IMR-90 (cell line): ENCODE data around the gene PPM1H. TPM values are rescaled to one million over a fixed set of nuclear protein-coding genes. Genes with fewer than 3 reads are reported as not detected.

ENCODE experiments used
- ATAC-seq: fragments of 200-7000 bp; cut with Tn5 transposase; 2 replicates; pipeline ENCODE4 v1.9.1; 2020; ENCODE audit warnings: low read depth, mild to moderate bottlenecking, moderate library complexity
- BruUV-seq: library from RNA; stranded (reverse); fragments of 400-500 nt; replicated peaks from 2 replicates; lab custom pipeline; 2021; lab: Mats Ljungman, UMichigan
- CTCF ChIA-PET: fragments of 300-600 bp; formaldehyde crosslinking; extraction: SDS; loops from one replicate; lab custom pipeline; 2021; ENCODE audit warnings: antibody characterized with exemption; lab: Yijun Ruan, JAX
- POLR2A ChIA-PET: fragments of 300-600 bp; sonication (Branson Sonifier 250); formaldehyde crosslinking; loops from one replicate; lab custom pipeline; 2022; ENCODE audit warnings: antibody characterized with exemption; ENCODE audit not compliant: unreplicated experiment; lab: Charles Lee
- DNase-seq: peaks from one replicate; pipeline ENCODE4 v3.0.0; 2013
- H2AFZ ChIP-seq: replicated peaks from 2 replicates; pipeline ENCODE3; 2013; ENCODE audit warnings: low read length, mild to moderate bottlenecking; ENCODE audit not compliant: poor library complexity
- H2AK5ac ChIP-seq: 2 replicates; pipeline ENCODE4 v1.6.1; 2013; ENCODE audit warnings: low read depth, low read length, inconsistent platforms
- H2AK9ac ChIP-seq: replicated peaks from 2 replicates; pipeline ENCODE3; 2013; ENCODE audit warnings: mild to moderate bottlenecking, low read depth, low read length, moderate library complexity; ENCODE audit not compliant: poor library complexity
- H2BK120ac ChIP-seq: 2 replicates; pipeline ENCODE4 v1.6.1; 2013; ENCODE audit warnings: low read depth, low read length, inconsistent platforms
- H2BK15ac ChIP-seq: 3 replicates; pipeline ENCODE4 v1.6.1; 2013; ENCODE audit warnings: low read depth, low read length, inconsistent platforms
- H2BK20ac ChIP-seq: 2 replicates; pipeline ENCODE4 v1.6.1; 2013; ENCODE audit warnings: low read depth, mild to moderate bottlenecking, inconsistent platforms, low read length, moderate library complexity
- H2BK5ac ChIP-seq: 2 replicates; pipeline ENCODE4 v1.6.1; 2013; ENCODE audit warnings: mild to moderate bottlenecking, low read depth, low read length, inconsistent platforms; ENCODE audit not compliant: poor library complexity, severe bottlenecking
- H3K14ac ChIP-seq: replicated peaks from 2 replicates; pipeline ENCODE4 v1.6.1; 2013; ENCODE audit warnings: low read depth, low read length, inconsistent platforms
- H3K18ac ChIP-seq: 2 replicates; pipeline ENCODE4 v1.6.1; 2013; ENCODE audit warnings: low read depth, low read length, control low read depth
- H3K23ac ChIP-seq: 2 replicates; pipeline ENCODE4 v1.6.1; 2013; ENCODE audit warnings: low read depth, low read length, inconsistent platforms
- H3K27ac ChIP-seq: 2 replicates; pipeline ENCODE4 v1.5.1; 2013; ENCODE audit warnings: mild to moderate bottlenecking, control low read depth, low read length; ENCODE audit not compliant: insufficient read depth
- H3K27me3 ChIP-seq: 2 replicates; pipeline ENCODE4 v1.6.1; 2013; ENCODE audit warnings: low read length; ENCODE audit not compliant: control insufficient read depth, insufficient read depth
- H3K36me3 ChIP-seq: 2 replicates; pipeline ENCODE4 v1.6.1; 2013; ENCODE audit warnings: low read length, mixed read lengths; ENCODE audit not compliant: control insufficient read depth, insufficient read depth
- H3K4ac ChIP-seq: 2 replicates; pipeline ENCODE4 v1.6.1; 2013; ENCODE audit warnings: low read depth, low read length, inconsistent platforms
- H3K4me1 ChIP-seq: 2 replicates; pipeline ENCODE4 v1.6.1; 2013; ENCODE audit warnings: low read length, mixed read lengths; ENCODE audit not compliant: control insufficient read depth, insufficient read depth
- H3K4me2 ChIP-seq: 2 replicates; pipeline ENCODE4 v1.6.1; 2013; ENCODE audit warnings: low read depth, mild to moderate bottlenecking, control low read depth, low read length, moderate library complexity
- H3K4me3 ChIP-seq: 2 replicates; pipeline ENCODE4 v1.5.1; 2013; ENCODE audit warnings: low read depth, mild to moderate bottlenecking, control low read depth, low read length, moderate library complexity; ENCODE audit not compliant: insufficient read depth
- H3K56ac ChIP-seq: 2 replicates; pipeline ENCODE4 v1.6.1; 2013; ENCODE audit warnings: low read length, inconsistent platforms; ENCODE audit not compliant: insufficient read depth; ENCODE audit errors: extremely low read depth
- H3K79me1 ChIP-seq, 2 experiments: 2 replicates each; pipeline ENCODE4 v1.6.1; 2013; ENCODE audit warnings: low read length in 2 of 2, inconsistent platforms in 1 of 2, low read depth in 1 of 2
- H3K9ac ChIP-seq: 2 replicates; pipeline ENCODE4 v1.6.1; 2013; ENCODE audit warnings: low read depth, low read length, control low read depth
- H3K9me1 ChIP-seq: 2 replicates; pipeline ENCODE4 v1.6.1; 2013; ENCODE audit warnings: low read length, inconsistent platforms; ENCODE audit not compliant: insufficient read depth
- H3K9me3 ChIP-seq: 2 replicates; pipeline ENCODE4 v1.6.1; 2013; ENCODE audit warnings: low read length; ENCODE audit not compliant: control insufficient read depth, insufficient read depth
- H4K20me1 ChIP-seq: 2 replicates; pipeline ENCODE4 v1.6.1; 2013; ENCODE audit warnings: low read length, inconsistent platforms; ENCODE audit not compliant: insufficient read depth
- H4K5ac ChIP-seq: 2 replicates; pipeline ENCODE4 v1.6.1; 2013; ENCODE audit warnings: mild to moderate bottlenecking, low read depth, low read length, control low read depth
- H4K8ac ChIP-seq, 2 experiments: 2 replicates each; pipeline ENCODE4 v1.6.1; 2013; ENCODE audit warnings: low read depth in 2 of 2, low read length in 2 of 2, control low read depth in 1 of 2, inconsistent platforms in 1 of 2
- H4K91ac ChIP-seq: 2 replicates; pipeline ENCODE4 v1.6.1; 2013; ENCODE audit warnings: low read depth, low read length, inconsistent platforms; ENCODE audit not compliant: insufficient read depth
- FOS ChIP-seq: fragments of 150-350 bp; IDR thresholded peaks from 2 replicates; pipeline ENCODE4 v1.6.1; 2016; ENCODE audit warnings: low read depth, low read length
- WGBS, 2 experiments: methylation state at CpG; one replicate each; pipeline versions ENCODE4 v1.1.5 to v1.1.7; 2013; ENCODE audit warnings: missing lambda C conversion rate in 2 of 2; ENCODE audit not compliant: insufficient read length in 1 of 2; ENCODE audit errors: extremely low coverage in 2 of 2; 5-methylcytosine and 5-hydroxymethylcytosine counted together
- dilution Hi-C: fragments of 300-500 bp; cut with HindIII; formaldehyde crosslinking; loops from one replicate; pipeline ENCODE4 v1.14.3; 2018; ENCODE audit warnings: low sequenced_read_pairs; ENCODE audit not compliant: unreplicated experiment
- in situ Hi-C: fragments of 300-500 bp; cut with MboI; formaldehyde crosslinking; loops from 3 replicates; pipeline ENCODE4 v1.14.3; 2019; ENCODE audit warnings: low sequenced_read_pairs, inconsistent platforms, mixed read lengths
- intact Hi-C: fragments of 100-400 bp; cut with micrococcal nuclease; formaldehyde crosslinking; loops from 2 replicates; pipeline ENCODE4 v1.10.0; 2022
- polyA plus RNA-seq, 3 experiments: library from polyadenylated mRNA; depleted of rRNA; stranded (reverse); fragments of >200 nt; gene quantifications; 2 replicates each; pipeline ENCODE4 v1.2.3, GENCODE V29; 2012; ENCODE audit warnings: low replicate concordance in 1 of 3
- total RNA-seq: library from RNA; depleted of rRNA; stranded (reverse); fragments of >200 nt; gene quantifications from 2 replicates; pipeline ENCODE4 v1.2.3, GENCODE V29; 2012
- TF ChIP-seq, protein P1 (sequence below): conservative IDR thresholded peaks from 2 replicates; pipeline ENCODE4 v1.5.1; 2012; ENCODE audit warnings: mild to moderate bottlenecking, low read depth, low read length, improper control_type of control experiment

PPM1H gene
- total and polyA plus RNA-seq, 2 of the 4 experiments (the other 2 are of a cell fraction): 0.14 to 0.18 TPM

DNA sequence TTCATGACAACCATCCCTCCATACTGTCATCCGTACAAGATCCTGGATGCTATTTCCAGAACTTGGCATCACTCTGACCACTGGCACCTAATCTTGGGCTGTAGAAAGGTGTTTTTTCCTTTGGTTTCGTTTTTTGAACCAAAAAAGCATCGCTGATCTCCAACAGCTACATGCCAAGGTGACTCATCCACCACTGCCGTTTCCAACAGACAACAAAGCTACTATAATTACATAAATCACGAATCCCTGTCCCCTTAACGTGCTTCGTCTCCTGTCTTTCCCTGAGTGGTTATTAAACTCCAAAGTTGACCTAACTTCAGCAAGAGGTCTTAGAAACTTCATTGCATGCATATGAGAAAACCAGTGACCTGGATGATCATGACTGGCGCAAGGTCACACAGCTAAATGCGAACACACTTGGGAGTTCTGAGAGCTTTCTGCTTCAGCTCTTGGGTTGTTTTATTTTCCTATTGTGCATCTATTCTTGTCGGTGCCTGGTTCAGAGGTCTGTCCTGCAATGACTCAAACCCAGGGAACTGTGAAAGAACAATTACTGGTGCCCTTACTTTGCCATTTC, 99.9 kb downstream of the PPM1H start:
- no peaks in the 10 kb centered on the region for H3K79me1 ChIP-seq
- intact Hi-C loops (no loop called here), dilution Hi-C loops (no loop called here), in situ Hi-C loops (no loop called here)
- DNase-seq: peak; percentile 31
- H3K23ac ChIP-seq: no peak overlapping the region
- WGBS, 2 experiments: 60% methylated on average over 1 of the region's 10 CpGs; no CpG with 5 or more reads in 1 of the 2 experiments
- H4K8ac ChIP-seq: no peak overlapping the region
- no peak overlapping the region for H3K4me3 ChIP-seq
- no peaks in the 10 kb centered on the region for H3K9me3 ChIP-seq
- H3K9ac ChIP-seq: no peak overlapping the region
- no peak overlapping the region for H2BK15ac ChIP-seq
- BruUV-seq: no TSS peak
- no peak overlapping the region for H4K5ac ChIP-seq
- H3K27ac ChIP-seq: no peak overlapping the region
- H4K20me1 ChIP-seq: no peaks in the 10 kb centered on the region
- peaks cover 15% of the 10 kb centered on the region for H3K27me3 ChIP-seq
- H3K56ac ChIP-seq: no peak overlapping the region
- no peaks in the 10 kb centered on the region for H3K4me1 ChIP-seq
- H2BK5ac ChIP-seq: no peak overlapping the region
- no peak overlapping the region; the same call in 1 of the 2 replicates for H2BK20ac ChIP-seq
- H2AK9ac ChIP-seq: no peak overlapping the region
- POLR2A ChIA-PET: no interaction called here
- no peak overlapping the region for H2AFZ ChIP-seq
- H4K91ac ChIP-seq: no peak overlapping the region
- no peak overlapping the region for H2AK5ac ChIP-seq
- ATAC-seq: no peak
- no peaks in the 10 kb centered on the region for H3K9me1 ChIP-seq
- TF ChIP-seq, protein P1, sequence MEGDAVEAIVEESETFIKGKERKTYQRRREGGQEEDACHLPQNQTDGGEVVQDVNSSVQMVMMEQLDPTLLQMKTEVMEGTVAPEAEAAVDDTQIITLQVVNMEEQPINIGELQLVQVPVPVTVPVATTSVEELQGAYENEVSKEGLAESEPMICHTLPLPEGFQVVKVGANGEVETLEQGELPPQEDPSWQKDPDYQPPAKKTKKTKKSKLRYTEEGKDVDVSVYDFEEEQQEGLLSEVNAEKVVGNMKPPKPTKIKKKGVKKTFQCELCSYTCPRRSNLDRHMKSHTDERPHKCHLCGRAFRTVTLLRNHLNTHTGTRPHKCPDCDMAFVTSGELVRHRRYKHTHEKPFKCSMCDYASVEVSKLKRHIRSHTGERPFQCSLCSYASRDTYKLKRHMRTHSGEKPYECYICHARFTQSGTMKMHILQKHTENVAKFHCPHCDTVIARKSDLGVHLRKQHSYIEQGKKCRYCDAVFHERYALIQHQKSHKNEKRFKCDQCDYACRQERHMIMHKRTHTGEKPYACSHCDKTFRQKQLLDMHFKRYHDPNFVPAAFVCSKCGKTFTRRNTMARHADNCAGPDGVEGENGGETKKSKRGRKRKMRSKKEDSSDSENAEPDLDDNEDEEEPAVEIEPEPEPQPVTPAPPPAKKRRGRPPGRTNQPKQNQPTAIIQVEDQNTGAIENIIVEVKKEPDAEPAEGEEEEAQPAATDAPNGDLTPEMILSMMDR: no peak
- 0 out of 2 replicates have a peak, but pooled peaks have one; percentile 36 for TF ChIP-seq FOS
- no peak overlapping the region for H3K14ac ChIP-seq
- no peak overlapping the region for H3K4me2 ChIP-seq
- CTCF ChIA-PET: interaction anchor here (1.1 to 1.2 kb wide), 2 partner anchors 13 to 22 kb away, joined by 3 to 5 read pairs; no protein-coding TSS in a partner anchor
- no peaks in the 10 kb centered on the region for H3K36me3 ChIP-seq
- H3K4ac ChIP-seq: no peak overlapping the region
- no peak overlapping the region for H2BK120ac ChIP-seq
- H3K18ac ChIP-seq: no peak overlapping the region
